Endothelial cell of umbilical vein (primary cell): ENCODE results near the gene LOXHD1. TPM values are rescaled to one million over a fixed set of nuclear protein-coding genes. Genes with fewer than 3 reads are reported as not detected.

Experiments used
- BruUV-seq: library from RNA; stranded (reverse); fragments of 400-500 nt; replicated peaks from 2 replicates; lab custom pipeline; 2021; lab: Mats Ljungman, UMichigan
- CTCF ChIA-PET: fragments of 300-600, 350-600 bp; sonication (Branson Sonifier 250); formaldehyde crosslinking; loops from one replicate; lab custom pipeline; 2021; ENCODE audit warnings: antibody characterized with exemption, inconsistent platforms; lab: Charles Lee
- POLR2A ChIA-PET: fragments of 300-600, 350-600 bp; sonication (Branson Sonifier 250); formaldehyde crosslinking; loops from one replicate; lab custom pipeline; 2021; ENCODE audit warnings: antibody characterized with exemption, inconsistent platforms; lab: Charles Lee
- DNase-seq: peaks from one replicate; pipeline ENCODE4 v3.0.0-alpha.2; 2011; ENCODE audit warnings: low read depth, low spot score
- FAIRE-seq: peaks from 2 replicates; lab custom pipeline; 2011; peaks lifted over from hg19 to GRCh38; lab: Jason Lieb, UNC
- H2AFZ ChIP-seq: 2 replicates; pipeline ENCODE4 v1.6.0; 2012; ENCODE audit warnings: low read depth, low read length, control low read depth, inconsistent platforms
- H3K27ac ChIP-seq: 2 replicates; pipeline ENCODE4 v1.5.1; 2011; ENCODE audit warnings: low read depth, mild to moderate bottlenecking, control low read depth, low read length, moderate library complexity; ENCODE audit not compliant: insufficient read depth
- H3K27me3 ChIP-seq, 2 experiments: 2 replicates each; pipeline versions ENCODE4 v1.6.0 to v1.6.1; 2011; ENCODE audit warnings: low read length in 2 of 2, mixed read lengths in 1 of 2; ENCODE audit not compliant: control insufficient read depth in 2 of 2, insufficient read depth in 2 of 2
- H3K36me3 ChIP-seq, 2 experiments: 2 replicates in 1 of 2; 3 replicates in 1 of 2; pipeline ENCODE4 v1.5.1; 2011; ENCODE audit warnings: low read length in 2 of 2, mild to moderate bottlenecking in 1 of 2, moderate library complexity in 1 of 2; ENCODE audit not compliant: control insufficient read depth in 2 of 2, insufficient read depth in 2 of 2; ENCODE audit errors: extremely low read depth in 1 of 2
- H3K4me1 ChIP-seq: 3 replicates; pipeline ENCODE4 v1.5.1; 2011; ENCODE audit warnings: mild to moderate bottlenecking, low read length; ENCODE audit not compliant: control insufficient read depth, insufficient read depth; ENCODE audit errors: extremely low read depth
- H3K4me2 ChIP-seq: 2 replicates; pipeline ENCODE4 v1.6.1; 2011; ENCODE audit warnings: low read length, control low read depth, mixed read lengths; ENCODE audit not compliant: insufficient read depth
- H3K4me3 ChIP-seq, 3 experiments: fragments of 200-600 bp in 1 of 3; sonication (generic), shearing (Covaris generic) in 1 of 3; replicated peaks in 1 of 3; 2 replicates each; pipeline ENCODE4 v1.5.1; 2011 to 2016; ENCODE audit warnings: control low read depth in 3 of 3, low read length in 3 of 3, mild to moderate bottlenecking in 2 of 3, inconsistent platforms in 1 of 3, low read depth in 1 of 3, moderate library complexity in 1 of 3; ENCODE audit not compliant: insufficient read depth in 1 of 3
- H3K79me2 ChIP-seq: 2 replicates; pipeline ENCODE4 v1.6.0; 2012; ENCODE audit warnings: low read length, inconsistent platforms; ENCODE audit not compliant: control insufficient read depth, insufficient read depth
- H3K9ac ChIP-seq: replicated peaks from 2 replicates; pipeline ENCODE3; 2011; ENCODE audit warnings: low read length, control low read depth; ENCODE audit not compliant: insufficient read depth; ENCODE audit errors: extremely low read depth
- H3K9me1 ChIP-seq: replicated peaks from 3 replicates; pipeline ENCODE4 v1.6.0; 2011; ENCODE audit warnings: mild to moderate bottlenecking, low read length; ENCODE audit not compliant: control insufficient read depth, insufficient read depth; ENCODE audit errors: extremely low read depth
- H3K9me3 ChIP-seq: replicated peaks from 2 replicates; pipeline ENCODE4 v1.5.1; 2012; ENCODE audit warnings: low read length, inconsistent platforms; ENCODE audit not compliant: control insufficient read depth, insufficient read depth
- H4K20me1 ChIP-seq: replicated peaks from 2 replicates; pipeline ENCODE3; 2011; ENCODE audit warnings: mild to moderate bottlenecking, low read length; ENCODE audit not compliant: control insufficient read depth, insufficient read depth; ENCODE audit errors: extremely low read depth
- CTCF ChIP-seq, 2 donors: IDR thresholded peaks; 1 replicate in 1 of 2; 2 replicates in 1 of 2; pipeline ENCODE4 v1.5.1; 2011; ENCODE audit warnings: low read length in 2 of 2, mild to moderate bottlenecking in 2 of 2, moderate library complexity in 2 of 2, control low read depth in 1 of 2, inconsistent platforms in 1 of 2, low read depth in 1 of 2; ENCODE audit not compliant: insufficient read depth in 1 of 2; ENCODE audit errors: extremely low read depth in 1 of 2
- EZH2 ChIP-seq: IDR thresholded peaks from 2 replicates; pipeline ENCODE4 v1.6.1; 2012; ENCODE audit warnings: borderline replicate concordance, low read depth, mild to moderate bottlenecking, moderate library complexity, low read length, inconsistent platforms; ENCODE audit not compliant: severe bottlenecking
- FOS ChIP-seq: IDR thresholded peaks from 2 replicates; pipeline ENCODE4 v1.6.1; 2011; ENCODE audit warnings: mild to moderate bottlenecking, low read length, moderate library complexity, borderline replicate concordance; ENCODE audit not compliant: insufficient read depth
- GATA2 ChIP-seq: IDR thresholded peaks from 2 replicates; pipeline ENCODE4 v1.7.0; 2011; ENCODE audit warnings: low read depth, mild to moderate bottlenecking, moderate library complexity, mixed read lengths, low read length; ENCODE audit not compliant: insufficient read length, insufficient read depth
- JUN ChIP-seq: IDR thresholded peaks from 2 replicates; pipeline ENCODE4 v1.6.1; 2011; ENCODE audit warnings: borderline replicate concordance, low read depth; ENCODE audit not compliant: insufficient read length, insufficient read depth
- MAX ChIP-seq: IDR thresholded peaks from 2 replicates; pipeline ENCODE4 v1.6.1; 2011; ENCODE audit not compliant: insufficient read depth, insufficient read length
- MYC ChIP-seq: IDR thresholded peaks from one replicate; pipeline ENCODE4 v1.6.1; 2011; ENCODE audit warnings: mild to moderate bottlenecking, low read depth, low read length
- POLR2A ChIP-seq: IDR thresholded peaks from 2 replicates; pipeline ENCODE4 v1.6.1; 2012; ENCODE audit warnings: low read depth, mild to moderate bottlenecking, control low read depth, low read length
- POLR2AphosphoS5 ChIP-seq: IDR thresholded peaks from 2 replicates; pipeline ENCODE4 v1.6.1; 2012; ENCODE audit warnings: low read depth, mild to moderate bottlenecking, control low read depth, low read length, moderate library complexity; ENCODE audit not compliant: insufficient read depth
- dilution Hi-C: fragments of 300-500 bp; cut with MboI; formaldehyde crosslinking; loops from one replicate; pipeline ENCODE4 v1.15.0; 2019; ENCODE audit warnings: low sequenced_read_pairs; ENCODE audit not compliant: extremely low pct_ligation_motif_present
- intact Hi-C: fragments of 100-400 bp; cut with micrococcal nuclease; formaldehyde crosslinking; loops from one replicate; pipeline ENCODE4 v1.10.0; 2022
- polyA plus RNA-seq, 4 experiments: library from polyadenylated mRNA; depleted of rRNA in 3 of 4; stranded (reverse) in 3 of 4; unstranded in 1 of 4; fragments of >200 nt; gene quantifications; 2 replicates each; pipeline versions ENCODE4 v1.2.1 to v1.2.3, GENCODE V29; 2011 to 2012; ENCODE audit warnings: missing spikeins in 1 of 4
- total RNA-seq: library from RNA; stranded (reverse); gene quantifications from 2 replicates; pipeline ENCODE4 v1.2.3, GENCODE V29; 2021

LOXHD1 gene
- total and polyA plus RNA-seq, 2 donors (not counting 3 experiments of a cell fraction or from before 2014, with no cell fraction given) = not detected

GRCh38 chr18:46433121-46433826 lies 223.7 kb downstream of the LOXHD1 start:
- Histone ChIP-seq H4K20me1 (no peaks in the 10 kb centered on the region), H3K79me2 (no peaks in the 10 kb centered on the region), H3K36me3 (no peaks in the 10 kb centered on the region), H3K27ac (no peak overlapping the region), H3K4me2 (no peak overlapping the region), H3K4me3 (no peak overlapping the region), H3K9ac (no peak overlapping the region), H2AFZ (no peak overlapping the region), H3K27me3 (no peaks in the 10 kb centered on the region), H3K4me1 (no peaks in the 10 kb centered on the region), H3K9me1 (no peaks in the 10 kb centered on the region), H3K9me3 (no peaks in the 10 kb centered on the region)
- TF ChIP-seq FOS (no peak), MYC (no peak), MAX (no peak), POLR2A (no peak), CTCF (IDR thresholded peaks at IDR 0.05; ENCODE audit: extremely low read depth in 1 of 2, insufficient read depth in 1 of 2, low read depth in 1 of 2, low read length in 2 of 2) (no peak), GATA2 (no peak), JUN (no peak), POLR2AphosphoS5 (no peak), EZH2 (no peak)
- intact Hi-C loops (no loop called here), dilution Hi-C loops (no loop called here)
- ChIA-PET CTCF (no interaction called here), POLR2A (no interaction called here)
- no peak for DNase-seq
- no peak for FAIRE-seq
- no TSS peak for BruUV-seq
